IPS DF 6.9 (cell line): Measurements from ENCODE around the gene SSH2.

Experiments
- DNase-seq: peaks from one replicate; pipeline ENCODE4 v3.0.0-alpha.2; 2013; ENCODE audit warnings: low read depth, low spot score
- H3K27ac ChIP-seq: one replicate; pipeline ENCODE4 v1.5.1; 2013; ENCODE audit warnings: low read length, control low read depth
- H3K27me3 ChIP-seq: 2 replicates; pipeline ENCODE4 v1.6.1; 2013; ENCODE audit warnings: mild to moderate bottlenecking, low read length; ENCODE audit not compliant: control insufficient read depth, insufficient read depth
- H3K36me3 ChIP-seq: 2 replicates; pipeline ENCODE4 v1.6.1; 2013; ENCODE audit warnings: low read length; ENCODE audit not compliant: control insufficient read depth, insufficient read depth
- H3K4me1 ChIP-seq: 2 replicates; pipeline ENCODE4 v1.6.1; 2013; ENCODE audit warnings: low read length; ENCODE audit not compliant: control insufficient read depth, insufficient read depth
- H3K4me3 ChIP-seq: 2 replicates; pipeline ENCODE4 v1.5.1; 2013; ENCODE audit warnings: mild to moderate bottlenecking, low read length
- H3K9me3 ChIP-seq: 2 replicates; pipeline ENCODE4 v1.6.1; 2013; ENCODE audit warnings: low read length, inconsistent platforms; ENCODE audit not compliant: control insufficient read depth, insufficient read depth
- WGBS: extraction: QIAGEN DNeasy Blood & Tissue Kit; methylation state at CpG from one replicate; pipeline ENCODE4 v1.1.7; 2013; ENCODE audit warnings: mixed read lengths, missing lambda C conversion rate; ENCODE audit not compliant: insufficient read length, insufficient coverage; 5-methylcytosine and 5-hydroxymethylcytosine counted together

Gene SSH2

GRCh38 chr17:29619251-29619650, 310.8 kb downstream of the SSH2 start:
- no peak overlapping the region for H3K4me3 ChIP-seq
- H3K4me1 ChIP-seq = peaks cover 14% of the 10 kb centered on the region
- DNase-seq = no peak
- no peaks in the 10 kb centered on the region for H3K9me3 ChIP-seq
- H3K36me3 ChIP-seq = no peaks in the 10 kb centered on the region
- H3K27me3 ChIP-seq = peaks cover 17% of the 10 kb centered on the region
- no peak overlapping the region for H3K27ac ChIP-seq

GRCh38 chr17:29618272-29619065, 311.6 kb downstream of the SSH2 start:
- H3K36me3 ChIP-seq = no peaks in the 10 kb centered on the region
- H3K27me3 ChIP-seq = peaks cover 17% of the 10 kb centered on the region
- H3K27ac ChIP-seq = no peak overlapping the region
- no CpG with 5 or more reads among the region's 22 CpGs for WGBS
- H3K9me3 ChIP-seq = no peaks in the 10 kb centered on the region
- no peak for DNase-seq
- peak overlapping the region; percentile 26; the same call in 1 of the 2 replicates for H3K4me3 ChIP-seq
- peaks cover 14% of the 10 kb centered on the region for H3K4me1 ChIP-seq

DNA sequence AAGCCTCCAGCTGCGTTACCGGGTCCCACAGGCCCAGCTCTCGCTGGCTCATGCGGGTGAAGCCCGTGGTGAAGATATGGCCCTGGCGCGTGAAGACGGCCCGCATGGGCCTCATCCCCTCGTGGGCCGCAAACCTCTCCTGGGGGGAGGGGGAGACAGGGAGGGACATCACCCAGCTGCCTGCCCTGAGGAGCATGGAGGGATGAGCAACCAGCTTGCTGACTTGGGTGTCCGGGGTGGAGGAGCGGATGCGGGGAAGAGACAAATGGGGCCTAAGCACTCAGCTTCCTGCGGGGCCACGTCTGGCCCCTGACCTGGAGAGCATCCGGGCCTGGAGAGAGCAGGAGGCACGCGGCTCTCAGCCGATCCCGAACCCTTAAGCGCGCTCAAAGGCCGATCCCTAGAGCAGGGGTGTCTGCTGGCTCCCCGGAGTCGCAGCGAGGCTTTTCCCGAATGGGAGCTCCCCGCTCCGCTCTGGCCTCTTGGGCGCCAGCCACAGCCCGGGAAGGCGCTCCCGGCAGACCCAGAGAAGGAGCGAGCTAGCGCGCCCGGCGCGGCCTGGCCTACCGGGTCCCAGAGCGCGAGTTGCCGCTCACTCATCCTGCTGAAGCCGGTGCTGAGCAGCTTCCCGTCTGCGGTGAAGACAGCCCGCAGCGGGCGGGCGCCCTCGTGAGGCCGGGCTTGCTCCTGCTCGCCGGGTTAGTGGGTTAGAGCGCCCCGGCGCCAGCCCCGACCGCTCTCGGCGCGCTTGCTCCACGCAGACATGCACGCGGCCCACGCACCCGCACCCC, 312.4 kb downstream of the SSH2 start:
- Histone ChIP-seq H3K27me3 (peaks cover 17% of the 10 kb centered on the region), H3K4me3 (peak overlapping the region; percentile 26; the same call in 1 of the 2 replicates), H3K9me3 (no peaks in the 10 kb centered on the region), H3K4me1 (peaks cover 17% of the 10 kb centered on the region), H3K27ac (no peak overlapping the region), H3K36me3 (peaks cover 2% of the 10 kb centered on the region; the same call in 1 of the 2 replicates)
- DNase-seq = no peak
- WGBS = no CpG with 5 or more reads among the region's 68 CpGs

GRCh38 chr17:29617125-29617480, 312.9 kb downstream of the SSH2 start:
- Histone ChIP-seq H3K27me3 (peaks cover 17% of the 10 kb centered on the region), H3K27ac (no peak overlapping the region)
- no CpG with 5 or more reads among the region's 16 CpGs for WGBS

DNA sequence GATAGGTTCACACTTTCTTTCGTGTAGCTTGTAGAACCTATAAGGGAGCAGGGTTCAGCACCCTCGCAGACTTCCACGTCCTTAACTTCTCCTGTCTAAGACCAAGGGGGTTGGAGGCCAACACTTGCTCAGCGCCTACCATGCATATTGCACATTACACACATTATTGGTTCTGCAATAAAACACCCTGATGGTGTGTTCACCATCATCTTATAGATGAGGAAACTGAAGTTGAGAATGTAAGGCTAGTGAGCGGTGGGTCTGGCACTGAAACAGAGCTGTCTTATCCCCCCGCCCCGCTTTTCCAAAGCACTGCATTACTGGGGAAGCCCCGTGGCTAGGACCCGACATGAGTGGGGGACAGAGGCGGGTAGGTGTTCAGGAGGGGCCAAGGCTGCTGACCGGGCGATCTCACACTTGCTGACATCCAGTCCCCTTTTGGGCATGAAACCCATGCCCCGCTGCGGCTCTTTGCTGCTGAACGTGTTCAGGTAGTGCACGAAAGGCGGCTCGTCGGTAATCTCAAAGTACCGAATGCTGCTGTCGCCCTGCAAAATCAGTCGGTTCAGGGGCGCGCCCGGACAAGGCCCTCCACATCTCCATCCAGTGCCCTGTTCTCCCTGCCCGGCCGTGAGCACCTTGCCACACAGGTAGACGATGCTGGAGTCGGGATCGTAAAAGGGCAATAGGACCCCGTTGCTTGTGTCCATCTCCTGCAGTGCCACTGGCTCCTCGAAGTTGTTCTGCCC, 313.6 kb downstream of the SSH2 start:
- Histone ChIP-seq H3K27me3 (peaks cover 14% of the 10 kb centered on the region), H3K27ac (no peak overlapping the region), H3K4me3 (peak overlapping the region; percentile 43; the same call in 1 of the 2 replicates), H3K36me3 (peaks cover 4% of the 10 kb centered on the region; the same call in 1 of the 2 replicates), H3K4me1 (peaks cover 17% of the 10 kb centered on the region), H3K9me3 (no peaks in the 10 kb centered on the region)
- DNase-seq = no peak
- no CpG with 5 or more reads among the region's 32 CpGs for WGBS

More at GRCh38 chr17:29617125-29617480, 312.9 kb downstream of the SSH2 start:
- Histone ChIP-seq H3K9me3 (no peaks in the 10 kb centered on the region), H3K4me1 (peaks cover 17% of the 10 kb centered on the region), H3K36me3 (peaks cover 4% of the 10 kb centered on the region; the same call in 1 of the 2 replicates), H3K4me3 (peak overlapping the region; percentile 26; the same call in 1 of the 2 replicates)
- DNase-seq = no peak

- DNase-seq = no peak
- Histone ChIP-seq H3K9me3 (no peaks in the 10 kb centered on the region), H3K36me3 (peaks cover 4% of the 10 kb centered on the region; the same call in 1 of the 2 replicates), H3K4me1 (peaks cover 17% of the 10 kb centered on the region), H3K4me3 (peak overlapping the region; percentile 43; the same call in 1 of the 2 replicates), H3K27me3 (peaks cover 14% of the 10 kb centered on the region), H3K27ac (no peak overlapping the region)
- no CpG with 5 or more reads among the region's 74 CpGs for WGBS
These were observed 314.3 kb downstream of the SSH2 start for GRCh38 chr17:29615492-29616299.

- WGBS = no CpG with 5 or more reads among the region's 15 CpGs
- H3K36me3 ChIP-seq = peaks cover 4% of the 10 kb centered on the region; the same call in 1 of the 2 replicates
- H3K27me3 ChIP-seq = peaks cover 14% of the 10 kb centered on the region
- H3K9me3 ChIP-seq = no peaks in the 10 kb centered on the region
- no peak for DNase-seq
- peaks cover 17% of the 10 kb centered on the region for H3K4me1 ChIP-seq
- H3K27ac ChIP-seq = no peak overlapping the region
- H3K4me3 ChIP-seq = peak overlapping the region; percentile 11; the same call in 1 of the 2 replicates
These were observed 315.0 kb downstream of the SSH2 start for GRCh38 chr17:29615048-29615385.

DNA sequence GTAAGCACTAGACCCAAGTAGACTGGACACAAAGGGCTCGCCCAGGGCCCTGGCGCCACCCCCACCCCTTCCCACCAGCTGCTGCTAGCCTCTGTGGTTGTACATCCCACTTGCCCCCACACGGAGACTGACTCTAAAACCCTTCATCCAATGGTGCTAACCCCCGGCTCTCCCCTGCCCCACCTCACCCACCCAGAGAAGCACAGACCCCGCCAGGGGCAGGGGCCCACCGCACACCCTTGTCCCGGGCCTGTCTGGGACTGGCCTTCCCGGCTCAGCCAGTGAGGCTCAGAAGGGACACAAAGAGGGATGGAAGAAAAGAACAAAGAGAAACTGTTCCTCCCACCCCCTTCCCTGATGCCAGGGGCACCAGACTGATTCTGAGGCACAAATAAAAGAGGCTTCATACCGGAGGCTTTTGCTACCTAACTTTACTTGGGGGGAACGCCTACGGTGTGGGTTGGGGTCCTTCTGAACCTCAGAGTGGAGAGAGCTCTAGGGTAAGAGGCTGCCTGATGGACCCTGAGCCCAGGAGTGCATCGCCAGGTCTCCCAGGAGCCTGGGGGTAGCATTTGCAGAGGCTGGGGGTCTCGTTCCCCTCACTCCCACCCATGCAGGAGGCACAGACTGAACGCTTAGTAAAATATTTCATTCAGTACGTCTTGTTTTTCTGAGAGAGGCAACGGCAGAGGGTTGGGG, 315.5 kb downstream of the SSH2 start:
- WGBS = no CpG with 5 or more reads among the region's 16 CpGs
- no peak overlapping the region for H3K27ac ChIP-seq
- no peak overlapping the region for H3K4me3 ChIP-seq
- peaks cover 14% of the 10 kb centered on the region for H3K27me3 ChIP-seq
- peaks cover 4% of the 10 kb centered on the region; the same call in 1 of the 2 replicates for H3K36me3 ChIP-seq
- peaks cover 17% of the 10 kb centered on the region for H3K4me1 ChIP-seq
- H3K9me3 ChIP-seq = no peaks in the 10 kb centered on the region
- DNase-seq = no peak

DNA sequence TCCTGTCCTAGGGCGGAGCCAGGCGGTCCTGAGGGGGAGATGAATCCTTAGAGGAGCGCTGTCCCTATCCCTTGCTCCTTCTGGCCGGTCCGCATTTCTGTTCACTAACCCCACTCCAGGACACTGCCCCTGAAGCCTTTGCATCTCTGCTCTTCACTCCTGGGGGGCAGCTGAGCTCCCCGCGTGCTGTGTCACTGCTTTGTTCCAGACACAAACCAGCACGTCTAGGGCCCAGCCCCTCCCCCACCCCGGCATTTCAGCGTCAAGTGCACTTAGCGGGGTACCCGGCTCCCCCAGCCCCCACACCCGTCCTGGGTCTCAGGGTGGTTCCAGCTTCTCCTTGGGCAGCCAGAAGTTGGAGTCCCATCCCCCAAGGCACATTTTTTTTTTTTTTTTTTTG, 316.2 kb downstream of the SSH2 start:
- no CpG with 5 or more reads among the region's 13 CpGs for WGBS
- H3K4me3 ChIP-seq = peak overlapping the region; percentile 2; the same call in 1 of the 2 replicates
- no peak for DNase-seq
- peaks cover 4% of the 10 kb centered on the region; the same call in 1 of the 2 replicates for H3K36me3 ChIP-seq
- no peak overlapping the region for H3K27ac ChIP-seq
- no peaks in the 10 kb centered on the region for H3K9me3 ChIP-seq
- H3K27me3 ChIP-seq = peaks cover 14% of the 10 kb centered on the region
- peaks cover 15% of the 10 kb centered on the region; the same call in 1 of the 2 replicates for H3K4me1 ChIP-seq
